IgD-negative memory B cell (primary cell): ENCODE results near the gene FHL1. TPM values are rescaled to one million over a fixed set of nuclear protein-coding genes. Genes with fewer than 3 reads are reported as not detected.

ENCODE experiments used
- H3K27ac Mint-ChIP-seq, 3 donors: one replicate each; pipeline ENCODE4 v1.8.0; 2020 to 2022; ENCODE audit warnings: mild to moderate bottlenecking in 3 of 3, mixed read lengths in 3 of 3, moderate library complexity in 1 of 3
- H3K27me3 Mint-ChIP-seq: one replicate; pipeline ENCODE4 v1.8.0; 2021; ENCODE audit warnings: mixed read lengths
- H3K36me3 Mint-ChIP-seq: one replicate; pipeline ENCODE4 v1.8.0; 2020; ENCODE audit warnings: mild to moderate bottlenecking, mixed read lengths
- H3K4me1 Mint-ChIP-seq, 3 donors: one replicate each; pipeline ENCODE4 v1.8.0; 2020 to 2022; ENCODE audit warnings: mixed read lengths in 3 of 3, mild to moderate bottlenecking in 1 of 3
- H3K4me3 Mint-ChIP-seq, 4 donors: one replicate each; pipeline ENCODE4 v1.8.0; 2020 to 2022; ENCODE audit warnings: mild to moderate bottlenecking in 4 of 4, mixed read lengths in 4 of 4, moderate library complexity in 3 of 4
- H3K9me3 Mint-ChIP-seq, 3 donors: one replicate each; pipeline ENCODE4 v1.8.0; 2020 to 2021; ENCODE audit warnings: mixed read lengths in 3 of 3, mild to moderate bottlenecking in 1 of 3
- polyA plus RNA-seq: library from polyadenylated mRNA; unstranded; fragments of 300-500 nt; fragmentation: Illumina TruSeq; gene quantifications from one replicate; pipeline ENCODE4 v1.2.3, GENCODE V29; 2021

The FHL1 gene
- polyA plus RNA-seq, 1 donor from 2014 or later, result 10.7 TPM

GRCh38 chrX:136128743-136129142, 18.6 kb upstream of the FHL1 start:
- peak overlapping the region in 1 of 3 donors; percentile 33 for H3K27ac Mint-ChIP-seq
- no peaks in the 10 kb centered on the region for H3K9me3 Mint-ChIP-seq
- peaks cover 0 to 2% (median 0%) of the 10 kb centered on the region in 3 donors for H3K4me1 Mint-ChIP-seq
- H3K27me3 Mint-ChIP-seq, result peaks cover 6% of the 10 kb centered on the region
- no peak overlapping the region for H3K4me3 Mint-ChIP-seq
- H3K36me3 Mint-ChIP-seq, result peaks cover 2% of the 10 kb centered on the region

GRCh38 chrX:136130931-136131833, 16.2 kb upstream of the FHL1 start:
- H3K4me3 Mint-ChIP-seq, result no peak overlapping the region
- no peak overlapping the region for H3K27ac Mint-ChIP-seq
- H3K27me3 Mint-ChIP-seq, result peaks cover 6% of the 10 kb centered on the region
- peaks cover 0 to 2% (median 0%) of the 10 kb centered on the region in 3 donors for H3K4me1 Mint-ChIP-seq
- H3K36me3 Mint-ChIP-seq, result peaks cover 2% of the 10 kb centered on the region
- H3K9me3 Mint-ChIP-seq, result no peaks in the 10 kb centered on the region

GRCh38 chrX:136138939-136139338, 8.4 kb upstream of the FHL1 start:
- Mint-ChIP-seq H3K4me1 (peaks cover 0 to 7% (median 7%) of the 10 kb centered on the region in 3 donors), H3K27me3 (no peaks in the 10 kb centered on the region), H3K36me3 (no peaks in the 10 kb centered on the region), H3K27ac (no peak overlapping the region), H3K4me3 (no peak overlapping the region), H3K9me3 (no peaks in the 10 kb centered on the region)

GRCh38 chrX:136141569-136141968, 5.8 kb upstream of the FHL1 start:
- H3K36me3 Mint-ChIP-seq, result peaks cover 2% of the 10 kb centered on the region
- peaks cover 2% of the 10 kb centered on the region for H3K27me3 Mint-ChIP-seq
- peaks cover 11 to 18% (median 15%) of the 10 kb centered on the region in 3 donors for H3K4me1 Mint-ChIP-seq
- peak overlapping the region in 1 of 4 donors; percentile 34 for H3K4me3 Mint-ChIP-seq
- H3K9me3 Mint-ChIP-seq, result no peaks in the 10 kb centered on the region
- no peak overlapping the region for H3K27ac Mint-ChIP-seq

GRCh38 chrX:136142592-136142991, 4.7 kb upstream of the FHL1 start:
- Mint-ChIP-seq H3K4me3 (no peak overlapping the region), H3K9me3 (no peaks in the 10 kb centered on the region), H3K36me3 (peaks cover 2% of the 10 kb centered on the region), H3K27me3 (peaks cover 2% of the 10 kb centered on the region), H3K27ac (no peak overlapping the region), H3K4me1 (peaks cover 14 to 19% (median 16%) of the 10 kb centered on the region in 3 donors)

GRCh38 chrX:136143711-136144110, 3.6 kb upstream of the FHL1 start:
- Mint-ChIP-seq H3K4me1 (peaks cover 14 to 19% (median 16%) of the 10 kb centered on the region in 3 donors), H3K36me3 (peaks cover 2% of the 10 kb centered on the region), H3K27ac (no peak overlapping the region), H3K9me3 (no peaks in the 10 kb centered on the region), H3K27me3 (peaks cover 2% of the 10 kb centered on the region), H3K4me3 (peak overlapping the region; percentile 47 to 82 (median 68))

- Mint-ChIP-seq H3K4me1 (peaks cover 16 to 19% (median 18%) of the 10 kb centered on the region in 3 donors), H3K36me3 (peaks cover 2% of the 10 kb centered on the region), H3K27ac (peak overlapping the region; percentile 32 to 75 (median 69)), H3K9me3 (no peaks in the 10 kb centered on the region), H3K4me3 (peak overlapping the region; percentile 82 to 94 (median 92)), H3K27me3 (peaks cover 2% of the 10 kb centered on the region)
Observed at GRCh38 chrX:136146614-136147314, 569 bp upstream of the FHL1 start.

- no peaks in the 10 kb centered on the region for H3K9me3 Mint-ChIP-seq
- peaks cover 2% of the 10 kb centered on the region for H3K36me3 Mint-ChIP-seq
- peaks cover 2% of the 10 kb centered on the region for H3K27me3 Mint-ChIP-seq
- no peak overlapping the region for H3K27ac Mint-ChIP-seq
- peak overlapping the region; percentile 41 to 83 (median 52) for H3K4me3 Mint-ChIP-seq
- H3K4me1 Mint-ChIP-seq, result peaks cover 17 to 18% (median 17%) of the 10 kb centered on the region in 3 donors
Observed at GRCh38 chrX:136147976-136148375, 643 bp downstream of the FHL1 start.

- Mint-ChIP-seq H3K9me3 (no peaks in the 10 kb centered on the region), H3K4me1 (peaks cover 17 to 18% (median 17%) of the 10 kb centered on the region in 3 donors), H3K27ac (peak overlapping the region in 1 of 3 donors; percentile 18), H3K27me3 (peaks cover 2% of the 10 kb centered on the region), H3K4me3 (peak overlapping the region; percentile 46 to 83 (median 52)), H3K36me3 (peaks cover 2% of the 10 kb centered on the region)
Observed at GRCh38 chrX:136148391-136148790, 1.1 kb downstream of the FHL1 start.

- Mint-ChIP-seq H3K4me1 (peaks cover 8% of the 10 kb centered on the region in 3 donors), H3K27ac (no peak overlapping the region), H3K4me3 (no peak overlapping the region), H3K27me3 (peaks cover 8% of the 10 kb centered on the region), H3K36me3 (no peaks in the 10 kb centered on the region), H3K9me3 (no peaks in the 10 kb centered on the region)
Observed at GRCh38 chrX:136154998-136155397, 7.7 kb downstream of the FHL1 start.

- H3K4me3 Mint-ChIP-seq, result no peak overlapping the region
- no peaks in the 10 kb centered on the region for H3K36me3 Mint-ChIP-seq
- peaks cover 8% of the 10 kb centered on the region in 3 donors for H3K4me1 Mint-ChIP-seq
- H3K9me3 Mint-ChIP-seq, result no peaks in the 10 kb centered on the region
- H3K27me3 Mint-ChIP-seq, result peaks cover 8% of the 10 kb centered on the region
- H3K27ac Mint-ChIP-seq, result no peak overlapping the region
Observed at GRCh38 chrX:136156560-136157117, 9.3 kb downstream of the FHL1 start.

GRCh38 chrX:136157187-136157586, 9.9 kb downstream of the FHL1 start:
- Mint-ChIP-seq H3K27ac (no peak overlapping the region), H3K27me3 (peaks cover 8% of the 10 kb centered on the region), H3K9me3 (no peaks in the 10 kb centered on the region), H3K36me3 (no peaks in the 10 kb centered on the region), H3K4me1 (peaks cover 8 to 9% (median 9%) of the 10 kb centered on the region in 3 donors), H3K4me3 (no peak overlapping the region)

- Mint-ChIP-seq H3K27me3 (peaks cover 8% of the 10 kb centered on the region), H3K9me3 (no peaks in the 10 kb centered on the region), H3K27ac (no peak overlapping the region), H3K36me3 (no peaks in the 10 kb centered on the region), H3K4me3 (no peak overlapping the region), H3K4me1 (peaks cover 6 to 9% (median 8%) of the 10 kb centered on the region in 3 donors)
Observed at GRCh38 chrX:136158685-136159084, 11.4 kb downstream of the FHL1 start.

- Mint-ChIP-seq H3K27ac (no peak overlapping the region), H3K4me3 (no peak overlapping the region), H3K4me1 (peaks cover 6 to 9% (median 8%) of the 10 kb centered on the region in 3 donors), H3K36me3 (no peaks in the 10 kb centered on the region), H3K27me3 (peaks cover 8% of the 10 kb centered on the region), H3K9me3 (no peaks in the 10 kb centered on the region)
Observed at GRCh38 chrX:136159611-136160025, 12.3 kb downstream of the FHL1 start.
